Measurements from ENCODE around the gene CACNA2D1.

CACNA2D1 gene

GRCh38 chr7:82443547-82444219 is at the start of gene CACNA2D1:
TSS of gene CACNA2D1 (minus strand) at chr7:82443777.
- DNase-seq (ENCODE audit: low spot score) = peak; percentile 80

- peak; percentile 22 for DNase-seq (ENCODE audit: low spot score)
Observed at GRCh38 chr7:82481499-82482097, 38.0 kb upstream of the CACNA2D1 start.

- DNase-seq (ENCODE audit: low spot score) = no peak
Observed at GRCh38 chr7:82477733-82478515, 34.3 kb upstream of the CACNA2D1 start.

- DNase-seq (ENCODE audit: low spot score) = no peak
Observed at GRCh38 chr7:82472966-82473365, 29.4 kb upstream of the CACNA2D1 start.

- no peak for DNase-seq (ENCODE audit: low spot score)
Observed at GRCh38 chr7:82471351-82472020, 27.9 kb upstream of the CACNA2D1 start.

GRCh38 chr7:82469207-82469606 is 25.6 kb upstream of the CACNA2D1 start:
- DNase-seq (ENCODE audit: low spot score) = no peak

- no peak for DNase-seq (ENCODE audit: low spot score)
Observed at GRCh38 chr7:82468435-82468834, 24.9 kb upstream of the CACNA2D1 start.

GRCh38 chr7:82467020-82467419 is 23.4 kb upstream of the CACNA2D1 start:
- DNase-seq (ENCODE audit: low spot score) = no peak

GRCh38 chr7:82464372-82464771 is 20.8 kb upstream of the CACNA2D1 start:
- no peak for DNase-seq (ENCODE audit: low spot score)

GRCh38 chr7:82455295-82455694 is 11.7 kb upstream of the CACNA2D1 start:
- DNase-seq (ENCODE audit: low spot score) = no peak

GRCh38 chr7:82450759-82451158 is 7.2 kb upstream of the CACNA2D1 start:
- DNase-seq (ENCODE audit: low spot score) = no peak

GRCh38 chr7:82449910-82450309 is 6.3 kb upstream of the CACNA2D1 start:
- DNase-seq (ENCODE audit: low spot score) = no peak

GRCh38 chr7:82446897-82447296 is 3.3 kb upstream of the CACNA2D1 start:
- no peak for DNase-seq (ENCODE audit: low spot score)

GRCh38 chr7:82445271-82445670 is 1.7 kb upstream of the CACNA2D1 start:
- no peak for DNase-seq (ENCODE audit: low spot score)

GRCh38 chr7:82444220-82444909 is 788 bp upstream of the CACNA2D1 start:
- DNase-seq (ENCODE audit: low spot score) = no peak

- DNase-seq (ENCODE audit: low spot score) = peak; percentile 45
Observed at GRCh38 chr7:82443036-82443546, 486 bp downstream of the CACNA2D1 start.

- DNase-seq (ENCODE audit: low spot score) = no peak
Observed at GRCh38 chr7:82442492-82443035, 1.0 kb downstream of the CACNA2D1 start.

- peak; percentile 6 for DNase-seq (ENCODE audit: low spot score)
Observed at GRCh38 chr7:82441669-82442478, 1.7 kb downstream of the CACNA2D1 start.

- no peak for DNase-seq (ENCODE audit: low spot score)
Observed at GRCh38 chr7:82438521-82438920, 5.1 kb downstream of the CACNA2D1 start.

GRCh38 chr7:82435769-82436168 is 7.8 kb downstream of the CACNA2D1 start:
- DNase-seq (ENCODE audit: low spot score) = no peak
